Left ventricle myocardium superior (tissue), 1 donor: ENCODE results near the gene NUDT1. TPM values are rescaled to one million over a fixed set of nuclear protein-coding genes. Genes with fewer than 3 reads are reported as not detected.
A peak's percentile ranks its signal among the peaks of the same experiment; 100 is the strongest.

Experiments
- ATAC-seq: fragments of 200-7000 bp; cut with Tn5 transposase; one replicate; pipeline ENCODE4 v1.9.1; 2020; ENCODE audit warnings: mild to moderate bottlenecking, moderate library complexity
- DNase-seq: peaks from one replicate; pipeline ENCODE4 v3.0.0-alpha.2; 2020
- intact Hi-C: fragments of 100-400 bp; cut with micrococcal nuclease; formaldehyde crosslinking; loops from one replicate; pipeline ENCODE4 v1.11.0; 2022
- microRNA-seq: library from miRNA; unstranded; fragments of <30 nt; microRNA quantifications from one replicate; pipeline ENCODE4 v1.2.0, GENCODE V29; 2020; ENCODE audit warnings: borderline number of aligned reads
- total RNA-seq: library from RNA; stranded (reverse); fragmentation: NEBNext Ultra II Directional; extraction: Animal tissue kit (Norgen Biotek cat#: 25700); gene quantifications from one replicate; pipeline ENCODE4 v1.2.1, GENCODE V29; 2021
- donor health status: DM: no; HTN: yes; CAD: no; lungs with severe emphysema.

The NUDT1 gene
- total RNA-seq, 1 donor from 2014 or later: 13.2 TPM

DNA sequence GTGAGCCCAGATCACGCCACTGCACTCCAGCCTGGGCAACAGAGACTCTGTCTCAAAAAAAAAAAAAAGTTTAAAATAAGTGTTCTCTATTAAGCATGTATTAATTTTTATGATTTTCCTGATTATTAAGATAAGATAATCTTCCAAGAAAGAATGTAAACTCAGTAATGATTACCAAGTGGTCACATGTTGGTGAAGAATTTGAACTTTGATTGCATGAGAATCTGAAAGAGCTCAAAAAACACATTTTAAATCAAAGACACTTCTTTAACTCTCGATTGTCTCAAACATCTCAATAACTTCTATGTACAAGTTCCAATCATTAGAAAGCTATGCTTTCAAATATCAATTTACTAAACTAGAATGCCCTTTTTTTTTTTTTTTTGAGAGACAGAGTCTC lies 38.4 kb downstream of the NUDT1 start:
- ATAC-seq (no peak), DNase-seq (no peak)
- intact Hi-C loops: no loop called here

DNA sequence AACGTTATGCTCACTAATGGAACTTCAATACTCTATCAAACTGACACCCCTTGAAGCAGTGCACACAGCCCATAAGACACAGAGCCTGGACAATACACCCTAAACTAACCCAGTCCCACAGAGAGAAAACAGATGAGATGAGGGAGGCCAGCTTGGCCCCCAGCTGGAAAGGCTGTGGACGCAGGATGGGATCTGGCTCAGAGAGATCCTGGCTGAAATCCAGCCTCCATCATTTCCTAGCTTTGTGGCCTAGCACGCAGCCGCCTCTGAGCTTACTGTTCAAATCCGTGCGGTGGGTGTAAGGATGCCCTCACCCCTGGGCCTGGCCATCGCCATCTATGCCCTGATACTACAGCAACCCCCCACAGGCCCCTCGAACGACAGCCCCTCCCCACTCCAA lies 39.5 kb downstream of the NUDT1 start:
- DNase-seq (peak; percentile 52), ATAC-seq (peak; percentile 78)
- intact Hi-C loops: no loop called here

DNA sequence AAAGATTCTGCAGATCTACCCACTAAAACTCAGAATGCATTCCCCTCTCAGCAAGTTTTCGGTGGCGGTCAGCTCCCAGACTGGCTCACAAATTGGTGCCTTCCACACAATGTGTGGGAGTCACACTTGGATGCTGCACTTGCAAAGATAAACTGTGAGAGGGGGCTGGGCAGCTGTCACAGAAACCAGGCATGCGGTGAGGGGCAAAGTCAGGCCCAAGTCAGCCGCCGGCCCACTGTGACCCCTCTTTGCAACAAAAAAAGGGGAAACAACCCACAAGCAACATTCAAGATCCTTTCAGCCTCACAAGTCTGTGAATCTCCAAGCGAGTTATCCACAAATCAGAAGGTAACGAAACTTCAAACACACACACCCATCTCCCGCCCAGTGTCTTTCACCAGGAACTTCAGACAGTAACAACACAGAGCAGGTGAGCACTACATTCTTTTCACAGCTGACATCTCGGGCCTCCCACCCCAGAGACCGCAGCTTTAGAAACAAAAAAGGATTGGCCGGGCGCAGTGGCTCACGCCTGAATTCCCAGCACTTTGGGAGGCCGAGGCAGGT lies 40.2 kb downstream of the NUDT1 start:
- intact Hi-C loops: no loop called here
- ATAC-seq: no peak
- no peak for DNase-seq

DNA sequence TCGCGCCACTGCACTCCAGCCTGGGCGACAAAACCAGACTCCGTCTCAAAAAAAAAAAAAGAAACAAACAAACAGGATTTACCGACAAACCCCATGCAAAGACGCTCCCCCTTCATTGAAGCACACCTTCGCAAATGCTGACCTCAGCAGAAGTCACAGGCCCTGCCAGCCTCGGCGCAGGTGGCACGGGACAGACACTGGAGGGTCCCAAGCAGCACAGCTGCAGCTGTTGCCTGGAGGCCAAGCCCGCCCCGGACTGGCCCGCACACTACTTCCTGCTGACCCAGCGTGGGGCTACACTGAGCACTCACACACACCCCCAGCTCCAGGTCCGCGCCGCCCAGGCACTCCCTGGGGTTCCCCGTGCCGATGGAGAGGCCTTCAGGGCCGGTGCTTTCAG lies 41.0 kb downstream of the NUDT1 start:
- ATAC-seq (no peak), DNase-seq (no peak)
- intact Hi-C loops: no loop called here

DNA sequence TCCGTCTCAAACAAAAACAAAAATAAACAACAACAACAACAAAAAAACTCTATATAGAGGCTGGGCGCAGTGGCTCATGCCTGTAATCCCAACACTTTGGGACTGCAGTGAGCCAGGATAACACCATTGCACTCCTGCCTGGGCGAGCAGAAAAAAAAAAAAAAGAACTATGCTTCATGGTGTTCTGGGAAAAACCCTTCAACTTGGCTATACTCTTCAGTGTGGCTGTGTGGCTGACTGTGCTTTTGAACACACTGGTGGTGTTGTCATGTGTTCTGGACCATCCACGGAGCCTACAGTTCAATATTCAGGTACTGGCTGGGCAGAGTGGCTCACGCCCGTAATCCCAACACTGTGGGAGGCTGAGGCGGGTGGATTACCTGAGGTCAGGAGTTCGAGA lies 45.7 kb downstream of the NUDT1 start:
- ATAC-seq: no peak
- no peak for DNase-seq

DNA sequence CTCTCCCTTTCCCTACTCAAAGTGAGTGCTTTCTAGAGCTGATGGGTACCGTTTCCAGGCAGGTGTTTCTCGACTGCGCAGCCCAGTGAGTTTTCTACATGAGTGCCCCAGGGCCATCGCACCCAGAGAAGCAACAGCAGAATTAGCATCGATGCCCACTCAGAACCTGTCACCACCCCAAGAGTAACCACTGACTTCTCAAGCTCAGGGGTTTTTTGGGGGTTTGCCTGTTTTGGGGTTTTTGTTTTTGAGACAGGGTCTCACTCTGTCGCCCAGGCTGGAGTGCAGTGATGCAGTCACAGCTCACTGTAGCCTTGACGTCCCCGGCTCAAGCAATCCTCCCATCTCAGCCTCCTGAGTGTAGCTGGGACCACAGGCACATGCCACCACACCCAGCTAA lies 46.5 kb downstream of the NUDT1 start:
- intact Hi-C loops: no loop called here

More for the DNA sequence above, 45.7 kb downstream of the NUDT1 start:
- intact Hi-C loops: no loop called here

DNA sequence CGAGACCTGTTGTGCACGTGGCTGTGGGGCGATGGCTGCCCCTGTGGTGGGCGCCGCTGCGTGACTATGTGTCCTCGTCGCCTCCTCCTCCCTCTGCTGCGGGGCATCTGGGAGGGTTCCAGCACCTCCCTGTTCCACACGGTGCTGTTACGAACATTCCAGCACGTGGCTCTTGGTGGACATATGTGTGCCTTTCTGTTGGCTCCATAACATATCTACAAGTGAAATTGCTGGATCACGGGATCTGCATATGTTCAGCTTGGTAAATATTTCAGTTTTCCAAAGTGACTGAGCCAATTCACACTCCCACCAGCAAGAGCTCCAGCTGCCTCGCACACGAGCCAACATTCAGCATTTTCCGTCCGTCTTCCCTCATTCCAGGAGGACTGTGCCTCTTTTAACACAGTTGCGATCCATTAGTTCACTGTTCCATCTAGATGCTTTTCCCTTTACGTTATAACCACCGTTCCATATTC lies 47.1 kb downstream of the NUDT1 start:
- DNase-seq (no peak), ATAC-seq (no peak)
- intact Hi-C loops: no loop called here

More for the DNA sequence above, 46.5 kb downstream of the NUDT1 start:
- ATAC-seq (no peak), DNase-seq (no peak)

DNA sequence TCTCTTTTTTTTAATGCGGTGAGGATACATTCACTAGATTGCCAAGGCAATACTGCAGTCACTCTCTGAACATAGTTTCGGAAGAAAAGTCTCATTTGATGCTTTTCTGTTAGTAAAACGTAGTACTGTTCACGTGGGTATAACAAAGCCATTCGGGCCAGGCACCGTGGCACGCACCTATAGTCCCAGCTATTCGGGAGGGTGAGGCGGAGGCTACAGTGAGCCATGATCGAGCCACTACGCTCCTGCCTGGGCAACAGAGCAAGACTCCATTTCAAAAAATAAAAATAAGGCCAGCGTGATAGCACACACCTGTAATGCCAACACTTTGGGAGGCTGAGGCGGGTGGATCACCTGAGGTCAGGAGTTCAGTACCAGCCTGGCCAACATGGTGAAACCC lies 47.6 kb downstream of the NUDT1 start:
- ATAC-seq (no peak), DNase-seq (no peak)
- intact Hi-C loops: no loop called here

DNA sequence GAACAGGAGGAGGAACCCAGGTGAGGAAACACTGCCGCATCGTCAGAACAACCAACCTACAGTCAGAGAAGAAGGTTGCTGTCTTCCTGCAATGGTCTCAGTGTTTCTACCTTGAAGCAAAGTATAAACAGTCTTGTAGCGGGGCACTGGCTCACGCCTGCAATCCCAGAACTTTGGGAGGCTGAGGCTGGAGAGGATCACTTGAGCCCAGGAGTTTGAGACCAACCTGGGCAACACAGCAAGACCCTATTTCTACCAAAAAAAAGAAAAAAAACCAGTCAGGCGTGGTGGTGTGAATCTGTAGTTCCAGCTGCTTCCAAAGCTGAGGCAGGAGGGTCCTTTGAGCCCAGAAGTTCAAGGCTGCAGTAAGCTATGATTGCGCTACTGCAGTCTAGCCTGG lies 48.9 kb downstream of the NUDT1 start:
- intact Hi-C loops: no loop called here
- no peak for ATAC-seq
- no peak for DNase-seq

DNA sequence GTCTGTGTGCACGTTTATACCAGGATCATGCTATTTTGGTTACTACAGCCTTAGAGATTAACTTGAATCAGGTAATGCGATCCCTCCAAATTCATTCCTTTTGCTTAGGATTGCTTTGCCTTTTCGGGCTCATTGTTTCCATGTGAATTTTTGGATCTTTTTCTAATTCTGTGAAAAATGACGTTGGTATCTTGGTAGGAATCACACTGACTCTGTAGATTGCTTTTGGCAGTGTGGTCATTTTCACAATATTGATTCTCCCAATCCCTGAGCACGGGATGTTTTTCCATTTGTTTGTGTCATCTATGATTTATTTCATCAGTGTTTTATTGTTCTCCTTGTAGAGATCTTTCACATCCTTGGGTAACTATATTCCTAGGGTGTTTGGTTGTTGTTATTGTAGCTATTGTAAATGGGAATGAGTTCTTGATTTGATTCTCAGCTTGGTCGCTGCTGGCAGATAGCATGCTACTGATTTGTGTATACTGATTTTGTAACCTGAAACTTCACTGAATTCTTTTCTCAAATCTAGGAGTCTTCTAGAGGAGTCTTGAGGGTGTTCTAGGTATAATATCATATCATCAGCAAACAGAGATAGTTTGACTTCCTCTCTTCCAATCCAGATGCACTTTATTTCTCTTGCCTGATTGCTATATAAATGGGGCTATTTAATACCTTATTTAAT lies 54.1 kb downstream of the NUDT1 start:
- no peak for ATAC-seq
- intact Hi-C loops: no loop called here
- DNase-seq: no peak

DNA sequence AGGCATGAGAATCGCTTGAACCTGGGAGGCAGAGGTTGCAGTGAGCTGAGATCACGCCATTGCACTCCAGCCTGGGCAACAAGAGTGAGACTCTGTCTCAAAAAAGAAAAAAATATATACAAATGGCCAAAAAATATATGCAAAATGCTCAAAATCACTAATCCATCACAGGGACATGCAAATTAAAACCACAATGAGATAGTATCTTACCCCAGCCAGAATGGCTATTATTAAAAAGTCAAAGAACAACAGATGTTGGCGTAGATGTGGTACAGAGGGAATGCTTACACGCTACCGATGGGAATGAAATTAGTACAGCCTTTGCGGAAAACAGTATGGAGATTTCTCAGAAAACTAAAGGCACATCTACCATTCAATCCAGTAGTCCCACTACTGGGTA lies 54.8 kb downstream of the NUDT1 start:
- ATAC-seq (no peak), DNase-seq (no peak)
- intact Hi-C loops: no loop called here

DNA sequence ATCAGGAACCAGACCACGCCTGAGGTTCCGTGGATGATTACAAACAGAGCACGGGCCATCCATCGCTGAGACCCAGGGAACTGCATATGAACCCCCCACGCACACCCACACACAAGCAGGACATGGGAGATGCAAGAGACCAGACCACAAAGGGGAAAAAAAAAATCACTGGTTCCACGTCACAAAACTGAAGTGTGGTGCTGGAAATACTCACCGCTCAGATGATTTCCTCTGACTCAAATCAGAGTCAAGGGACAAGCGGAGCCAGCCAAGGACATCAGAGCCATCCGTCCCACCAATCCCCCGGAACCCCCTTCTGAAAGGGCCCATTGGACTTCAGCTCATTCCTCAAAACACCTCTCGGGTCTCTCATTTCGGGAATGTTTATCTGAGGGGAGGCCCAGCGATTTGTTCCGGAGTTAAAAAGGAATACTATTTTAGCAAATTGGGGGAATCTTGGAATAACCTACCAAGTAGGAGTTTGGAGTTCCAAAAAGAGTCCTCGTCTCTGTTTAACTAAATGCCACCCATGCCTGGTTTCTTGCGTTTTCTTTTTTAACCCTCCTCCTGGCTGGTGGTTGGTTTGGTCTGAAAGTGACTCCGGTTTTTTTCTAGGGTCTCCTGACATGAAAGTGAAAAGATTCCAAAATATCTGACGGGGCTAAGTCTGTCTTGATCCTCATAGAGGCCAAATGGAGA lies 57.3 kb downstream of the NUDT1 start:
- DNase-seq: no peak
- intact Hi-C loops: no loop called here
- ATAC-seq: peak; percentile 51

DNA sequence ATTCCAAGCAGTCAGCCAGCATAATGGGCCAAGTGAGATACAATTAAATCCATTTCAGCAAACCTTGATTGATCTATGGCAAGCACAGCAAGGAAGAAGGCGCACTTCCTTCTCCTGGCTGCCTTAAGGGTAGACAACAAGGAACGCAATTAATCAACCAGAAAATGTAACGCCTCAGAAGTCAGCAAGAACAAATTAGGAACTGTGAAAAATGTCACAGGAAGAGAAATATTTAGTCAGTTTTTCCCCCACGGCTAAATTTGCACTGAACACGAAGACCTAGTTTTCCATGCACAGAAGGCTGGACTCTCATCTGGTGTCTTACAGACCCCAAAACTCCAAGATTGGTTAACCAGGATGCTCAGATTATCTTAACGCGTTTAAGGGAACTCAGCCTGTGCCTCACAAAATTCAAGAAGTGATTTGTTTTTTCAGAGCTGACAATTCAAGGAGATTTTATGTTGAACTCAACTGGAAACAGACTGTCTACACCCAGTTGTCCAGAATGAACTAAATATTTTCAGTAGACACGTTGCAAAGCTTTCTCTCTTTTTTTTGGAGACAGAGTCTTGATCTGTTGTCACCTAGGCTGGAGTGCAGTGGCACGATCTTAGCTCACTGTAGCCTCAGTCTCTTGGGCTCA lies 58.0 kb downstream of the NUDT1 start:
- ATAC-seq: no peak
- intact Hi-C loops: no loop called here
- DNase-seq: no peak

Small RNA genes within 50 kb of the gene (microRNA-seq; reads per million reads assigned to microRNA genes)
- gene MIR6836: not detected

Other genes with a start within 250 kb of the NUDT1 start
- 19.1 TPM for gene MAD1L1, start 9.3 kb upstream of the NUDT1 start, total RNA-seq
- gene MRM2, start within 50 bp of the NUDT1 start, total RNA-seq: 23.5 TPM
- gene SNX8, start 72.2 kb downstream of the NUDT1 start, total RNA-seq: 16.7 TPM
- 79.0 TPM for gene EIF3B, start 112.6 kb downstream of the NUDT1 start, total RNA-seq
- 15.1 TPM for gene CHST12, start 161.4 kb downstream of the NUDT1 start, total RNA-seq
- not detected for gene GRIFIN, start 234.2 kb downstream of the NUDT1 start, total RNA-seq